Thyroid gland (tissue), 4 donors: ENCODE measurements around the gene PLEKHM3.
A peak's percentile ranks its signal among the peaks of the same experiment; 100 is the strongest.

Experiments
- POLR2A ChIP-seq, 2 donors: fragments of 450-650 bp; IDR thresholded peaks; one replicate each; pipeline ENCODE4 v1.6.1; 2017; ENCODE audit warnings: antibody characterized with exemption in 2 of 2, mild to moderate bottlenecking in 2 of 2, moderate library complexity in 1 of 2
- TF ChIP-seq, protein P1 (sequence below), 6 experiments: fragments of 200-600 bp in 3 of 6; fragments of 450-650 bp in 3 of 6; sonication (generic) in 3 of 6; IDR thresholded peaks; one replicate each; pipeline ENCODE4 v1.5.1; 2016 to 2019; ENCODE audit warnings: antibody characterized with exemption in 6 of 6, mild to moderate bottlenecking in 2 of 6, inconsistent platforms in 1 of 6, moderate library complexity in 1 of 6

DNA sequence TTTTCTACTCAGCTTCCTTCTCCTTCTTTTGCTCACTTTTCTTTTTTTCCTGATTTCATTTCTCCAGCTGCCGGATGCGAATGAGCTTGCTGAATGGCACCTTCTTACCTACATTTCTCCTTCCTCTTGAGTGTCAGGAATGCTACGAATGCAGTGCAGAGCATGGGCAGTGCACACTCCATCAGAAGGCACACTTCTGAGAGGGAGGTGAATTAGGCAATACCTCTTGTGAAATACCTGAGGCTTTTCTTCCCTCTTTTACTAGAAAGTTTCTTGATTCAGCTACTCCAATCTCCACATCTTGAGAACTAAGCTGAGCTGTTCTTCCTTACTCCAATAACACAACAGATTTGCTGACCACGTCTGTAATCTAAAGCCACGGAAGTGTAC lies 51.1 kb downstream of the PLEKHM3 start:
- TF ChIP-seq, protein P1, sequence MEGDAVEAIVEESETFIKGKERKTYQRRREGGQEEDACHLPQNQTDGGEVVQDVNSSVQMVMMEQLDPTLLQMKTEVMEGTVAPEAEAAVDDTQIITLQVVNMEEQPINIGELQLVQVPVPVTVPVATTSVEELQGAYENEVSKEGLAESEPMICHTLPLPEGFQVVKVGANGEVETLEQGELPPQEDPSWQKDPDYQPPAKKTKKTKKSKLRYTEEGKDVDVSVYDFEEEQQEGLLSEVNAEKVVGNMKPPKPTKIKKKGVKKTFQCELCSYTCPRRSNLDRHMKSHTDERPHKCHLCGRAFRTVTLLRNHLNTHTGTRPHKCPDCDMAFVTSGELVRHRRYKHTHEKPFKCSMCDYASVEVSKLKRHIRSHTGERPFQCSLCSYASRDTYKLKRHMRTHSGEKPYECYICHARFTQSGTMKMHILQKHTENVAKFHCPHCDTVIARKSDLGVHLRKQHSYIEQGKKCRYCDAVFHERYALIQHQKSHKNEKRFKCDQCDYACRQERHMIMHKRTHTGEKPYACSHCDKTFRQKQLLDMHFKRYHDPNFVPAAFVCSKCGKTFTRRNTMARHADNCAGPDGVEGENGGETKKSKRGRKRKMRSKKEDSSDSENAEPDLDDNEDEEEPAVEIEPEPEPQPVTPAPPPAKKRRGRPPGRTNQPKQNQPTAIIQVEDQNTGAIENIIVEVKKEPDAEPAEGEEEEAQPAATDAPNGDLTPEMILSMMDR (IDR thresholded peaks at IDR 0.05): peak in 1 of 6 experiments; percentile 23
- peak in 1 of 2 donors; percentile 59 for TF ChIP-seq POLR2A (IDR thresholded peaks at IDR 0.05)
